ENCODE measurements around the gene TRAF1. TPM values are rescaled to one million over a fixed set of nuclear protein-coding genes. Genes with fewer than 3 reads are reported as not detected.

TRAF1 gene
- total RNA-seq, 1 experiment from 2014 or later = 1.8 TPM

- Mint-ChIP-seq H3K27ac (no peak overlapping the region), H3K9me3 (no peaks in the 10 kb centered on the region), H3K27me3 (ENCODE audit: low read depth) (peaks cover 18% of the 10 kb centered on the region), H3K36me3 (no peaks in the 10 kb centered on the region), H3K4me1 (peaks cover 11% of the 10 kb centered on the region), H3K4me3 (no peak overlapping the region)
- DNase-seq (ENCODE audit: low spot score) = no peak
- ATAC-seq = no peak
- no peak for TF ChIP-seq GRHL2 (CRISPR knock-in tag; IDR thresholded peaks at IDR 0.05; ENCODE audit: insufficient replicate concordance, severe bottlenecking)
- TF ChIP-seq ZNF532 (CRISPR knock-in tag; IDR thresholded peaks at IDR 0.05; ENCODE audit: borderline replicate concordance) = no peak
- TF ChIP-seq CBFB (CRISPR knock-in tag; IDR thresholded peaks at IDR 0.05; ENCODE audit: low read depth) = no peak
- TF ChIP-seq PRDM15 (CRISPR knock-in tag; IDR thresholded peaks at IDR 0.05) = no peak
- TF ChIP-seq KAT7 (CRISPR knock-in tag; IDR thresholded peaks at IDR 0.05; ENCODE audit: borderline replicate concordance) = no peak
- no peak for TF ChIP-seq PREB (CRISPR knock-in tag; IDR thresholded peaks at IDR 0.05; ENCODE audit: borderline replicate concordance)
- TF ChIP-seq ATF2 (CRISPR knock-in tag; IDR thresholded peaks at IDR 0.05; ENCODE audit: borderline replicate concordance, low read depth) = no peak
- TF ChIP-seq TP53 (CRISPR knock-in tag; IDR thresholded peaks at IDR 0.05) = no peak
- no peak for TF ChIP-seq ZNF396 (CRISPR knock-in tag; IDR thresholded peaks at IDR 0.05; ENCODE audit: borderline replicate concordance)
- TF ChIP-seq CDX4 (CRISPR knock-in tag; IDR thresholded peaks at IDR 0.05; ENCODE audit: borderline replicate concordance) = no peak
- no peak for TF ChIP-seq TEAD1 (CRISPR knock-in tag; IDR thresholded peaks at IDR 0.05)
- no peak for TF ChIP-seq IRF1 (CRISPR knock-in tag; IDR thresholded peaks at IDR 0.05)
- no peak for TF ChIP-seq ZNF423 (CRISPR knock-in tag; IDR thresholded peaks at IDR 0.05)
- POLR2A ChIA-PET = no interaction called here
- CTCF ChIA-PET = no interaction called here
These were observed 5.7 kb upstream of the TRAF1 start for GRCh38 chr9:120932086-120932823.

Measured in WTC11 (cell line).